H7 (cell line): ENCODE measurements around the gene DCTN1. TPM values are rescaled to one million over a fixed set of nuclear protein-coding genes. Genes with fewer than 3 reads are reported as not detected.
A peak's percentile ranks its signal among the peaks of the same experiment; 100 is the strongest.
"Not testable (repeated sequence)": the region's sequence is repeated elsewhere in the genome, so short reads cannot be mapped to it uniquely, and the experiment has no call there.

ENCODE experiments used
- DNase-seq: peaks from one replicate; pipeline ENCODE4 v3.0.0; 2012
- H3K27me3 ChIP-seq: 2 replicates; pipeline ENCODE4 v1.6.0; 2011; ENCODE audit warnings: mild to moderate bottlenecking, low read length; ENCODE audit not compliant: control insufficient read depth, insufficient read depth
- H3K36me3 ChIP-seq: replicated peaks from 2 replicates; pipeline ENCODE4 v1.5.1; 2011; ENCODE audit warnings: low read length; ENCODE audit not compliant: control insufficient read depth, insufficient read depth
- H3K4me3 ChIP-seq: 2 replicates; pipeline ENCODE4 v1.5.1; 2011; ENCODE audit warnings: low read depth, mild to moderate bottlenecking, control low read depth, low read length, moderate library complexity; ENCODE audit not compliant: insufficient read depth
- total RNA-seq: library from RNA; depleted of rRNA; stranded (reverse); fragments of >200 nt; shearing (Covaris generic); gene quantifications from 2 replicates; pipeline ENCODE4 v1.2.3, GENCODE V29; 2014; rRNA removed

Gene DCTN1
- 100 and 105 TPM in 2 replicates for total RNA-seq

GRCh38 chr2:74379851-74380789 lies at the start of gene DCTN1:
Gene DCTN1, minus strand, starts transcription at chr2:74380311. Its CDS starts 274 bp downstream, at chr2:74380037.
- DNase-seq: peak; percentile 86
- H3K4me3 ChIP-seq: peak within 1 kb of the TSS; percentile 14; the same call in 1 of the 2 replicates
- no peaks in the 10 kb centered on the region for H3K27me3 ChIP-seq
- peaks cover 7% of the 10 kb centered on the region for H3K36me3 ChIP-seq

- no peak overlapping the region for H3K4me3 ChIP-seq
- H3K27me3 ChIP-seq: no peaks in the 10 kb centered on the region; the same call in 1 of the 2 replicates
- DNase-seq: peak; percentile 13
- peaks cover 49% of the 10 kb centered on the region for H3K36me3 ChIP-seq
Observed at GRCh38 chr2:74428675-74429074, 48.6 kb upstream of the DCTN1 start.

GRCh38 chr2:74427551-74427950 lies 47.4 kb upstream of the DCTN1 start:
- DNase-seq: peak; percentile 26

GRCh38 chr2:74426181-74426758 lies 46.2 kb upstream of the DCTN1 start:
- DNase-seq: peak; percentile 49
- Histone ChIP-seq H3K27me3 (no peaks in the 10 kb centered on the region; the same call in 1 of the 2 replicates), H3K36me3 (peaks cover 39% of the 10 kb centered on the region), H3K4me3 (no peak overlapping the region)

More at GRCh38 chr2:74427551-74427950, 47.4 kb upstream of the DCTN1 start:
- Histone ChIP-seq H3K36me3 (peaks cover 49% of the 10 kb centered on the region), H3K27me3 (no peaks in the 10 kb centered on the region; the same call in 1 of the 2 replicates), H3K4me3 (no peak overlapping the region)

- H3K27me3 ChIP-seq: peaks cover 4% of the 10 kb centered on the region; the same call in 1 of the 2 replicates
- DNase-seq: no peak
- no peak overlapping the region for H3K4me3 ChIP-seq
- peaks cover 33% of the 10 kb centered on the region for H3K36me3 ChIP-seq
Observed at GRCh38 chr2:74425523-74425922, 45.4 kb upstream of the DCTN1 start.

- Histone ChIP-seq H3K4me3 (no peak overlapping the region), H3K36me3 (peaks cover 28% of the 10 kb centered on the region), H3K27me3 (peaks cover 7% of the 10 kb centered on the region; the same call in 1 of the 2 replicates)
- DNase-seq: peak; percentile 30
Observed at GRCh38 chr2:74424995-74425406, 44.9 kb upstream of the DCTN1 start.

GRCh38 chr2:74424139-74424992 lies 44.3 kb upstream of the DCTN1 start:
- Histone ChIP-seq H3K27me3 (peaks cover 8% of the 10 kb centered on the region; the same call in 1 of the 2 replicates), H3K36me3 (peaks cover 23% of the 10 kb centered on the region), H3K4me3 (no peak overlapping the region)
- DNase-seq: peak; percentile 38

- peaks cover 15% of the 10 kb centered on the region for H3K36me3 ChIP-seq
- peak; percentile 16 for DNase-seq
- H3K27me3 ChIP-seq: peaks cover 8% of the 10 kb centered on the region; the same call in 1 of the 2 replicates
- no peak overlapping the region for H3K4me3 ChIP-seq
Observed at GRCh38 chr2:74423231-74424095, 43.4 kb upstream of the DCTN1 start.

- peak within 1 kb of the TSS; percentile 92 for H3K4me3 ChIP-seq
- H3K27me3 ChIP-seq: peaks cover 8% of the 10 kb centered on the region; the same call in 1 of the 2 replicates
- peaks cover 4% of the 10 kb centered on the region for H3K36me3 ChIP-seq
- peak; percentile 99 for DNase-seq
Observed at GRCh38 chr2:74421221-74421870, 41.2 kb upstream of the DCTN1 start, which contains the start of the genes C2orf81 and WDR54. Gene C2orf81, minus strand, starts transcription at chr2:74421619. Its CDS starts 59 bp downstream, at chr2:74421560. Gene WDR54, plus strand, starts transcription at chr2:74421730. Its CDS starts 424 bp downstream, at chr2:74422154.

- peak overlapping the region; percentile 92; the same call in 1 of the 2 replicates for H3K4me3 ChIP-seq
- not testable (repeated sequence) for H3K27me3 ChIP-seq
Observed at GRCh38 chr2:74420443-74421103, 40.5 kb upstream of the DCTN1 start.

GRCh38 chr2:74420006-74420405 lies 39.9 kb upstream of the DCTN1 start:
- H3K36me3 ChIP-seq: no peaks in the 10 kb centered on the region
- no peak for DNase-seq
- no peak overlapping the region for H3K4me3 ChIP-seq
- peaks cover 8% of the 10 kb centered on the region; the same call in 1 of the 2 replicates for H3K27me3 ChIP-seq

More at GRCh38 chr2:74420443-74421103, 40.5 kb upstream of the DCTN1 start:
- not testable (repeated sequence) for H3K36me3 ChIP-seq
- DNase-seq: peak; percentile 29

GRCh38 chr2:74419345-74419744 lies 39.2 kb upstream of the DCTN1 start:
- DNase-seq: no peak
- no peaks in the 10 kb centered on the region for H3K36me3 ChIP-seq
- peaks cover 8% of the 10 kb centered on the region; the same call in 1 of the 2 replicates for H3K27me3 ChIP-seq
- no peak overlapping the region for H3K4me3 ChIP-seq
